Measurements from ENCODE around the gene ABCC2. TPM values are rescaled to one million over a fixed set of nuclear protein-coding genes. Genes with fewer than 3 reads are reported as not detected.

ABCC2 gene
- total and polyA plus RNA-seq, 5 donors from 2014 or later: 0.31 to 3.6 (median 0.44) TPM

DNA sequence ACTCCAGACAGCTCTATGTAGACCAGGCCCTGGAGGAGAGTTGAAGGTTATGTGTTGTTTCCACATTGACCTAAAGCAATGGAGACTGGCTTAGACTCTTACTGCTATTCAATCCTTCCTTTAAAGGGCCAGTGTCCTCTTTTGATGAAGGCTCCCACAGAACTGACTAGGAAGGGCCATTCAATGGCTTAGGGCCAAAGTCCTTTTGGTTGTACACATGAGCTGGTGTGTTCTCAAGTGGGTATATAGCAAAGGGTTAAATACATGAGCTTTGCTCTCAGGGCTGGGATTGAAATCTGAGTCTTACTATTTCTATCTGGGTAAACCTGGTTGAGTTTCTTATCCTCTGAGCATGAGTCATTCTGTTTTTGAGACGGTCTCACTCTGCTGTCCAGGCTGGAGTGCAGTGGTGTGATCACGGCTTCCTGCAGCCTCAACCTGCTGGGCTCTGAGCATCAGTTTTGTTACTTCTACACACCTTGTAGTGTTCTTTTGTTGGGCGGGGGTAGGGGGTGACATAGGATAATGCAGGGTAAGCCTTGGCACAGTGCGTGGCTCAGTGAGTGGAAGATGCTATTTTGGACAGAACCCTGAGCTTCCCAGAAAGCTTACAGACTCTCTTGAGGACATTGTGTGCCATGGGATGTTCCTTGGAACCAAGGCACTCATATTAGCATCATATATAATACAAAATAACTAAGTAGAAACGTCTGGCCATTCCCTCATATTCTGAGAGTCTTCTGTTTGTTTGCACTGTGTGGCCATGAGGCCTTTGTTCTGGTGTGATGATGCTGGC is 90.1 kb downstream of the ABCC2 start:
- no peak overlapping the region for H3K27ac Mint-ChIP-seq
- H3K4me3 Mint-ChIP-seq: no peak overlapping the region
- no peak for ATAC-seq (ENCODE audit: low read depth in 2 of 2)
- peaks cover 6 to 19% (median 12%) of the 10 kb centered on the region in 4 donors for H3K4me1 Mint-ChIP-seq
- H3K36me3 ChIP-seq (ENCODE audit: control insufficient read depth, insufficient read depth, low read length): no peaks in the 10 kb centered on the region
- DNase-seq: peak in 1 of 3 donors; percentile 9
- H3K4me3 ChIP-seq (ENCODE audit: low read depth, low read length): no peak overlapping the region
- H3K36me3 Mint-ChIP-seq: peaks cover 18% of the 10 kb centered on the region
- H3K9me3 ChIP-seq (ENCODE audit: control insufficient read depth in 2 of 2, low read length in 2 of 2): no peaks in the 10 kb centered on the region
- peaks cover 30% of the 10 kb centered on the region for H3K27me3 ChIP-seq (ENCODE audit: control insufficient read depth, insufficient read depth, low read length)
- H3K27me3 Mint-ChIP-seq: peaks cover 57% of the 10 kb centered on the region
- H3K27ac ChIP-seq (ENCODE audit: insufficient read depth, low read length, poor library complexity, severe bottlenecking): no peak overlapping the region
- peaks cover 17% of the 10 kb centered on the region for H3K4me1 ChIP-seq (ENCODE audit: control insufficient read depth, insufficient read depth, low read length, poor library complexity, severe bottlenecking)
- H3K9me3 Mint-ChIP-seq: peaks cover 0 to 8% (median 2%) of the 10 kb centered on the region in 7 donors

DNA sequence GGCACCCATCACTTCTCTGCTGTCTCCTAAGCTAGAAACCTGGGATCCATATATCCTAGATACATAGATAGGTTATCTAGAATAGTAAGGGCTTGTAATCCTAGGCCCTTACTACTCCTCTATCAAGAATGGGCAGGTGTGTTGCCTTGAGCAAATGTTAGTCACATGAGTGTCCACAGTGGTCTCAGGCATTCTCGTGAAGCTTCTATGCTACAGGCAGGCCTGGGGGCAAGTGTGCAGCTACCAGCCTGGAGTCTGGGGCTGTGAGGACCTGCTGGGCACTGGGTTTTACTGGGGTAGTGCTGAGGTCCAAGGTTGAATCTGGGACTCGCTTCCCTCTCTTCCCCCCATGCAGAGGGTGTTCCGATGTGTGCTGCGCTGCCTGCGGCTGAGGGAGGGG is 91.4 kb downstream of the ABCC2 start:
- Histone ChIP-seq H3K36me3 (ENCODE audit: control insufficient read depth, insufficient read depth, low read length) (no peaks in the 10 kb centered on the region), H3K4me1 (ENCODE audit: control insufficient read depth, insufficient read depth, low read length, poor library complexity, severe bottlenecking) (peaks cover 17% of the 10 kb centered on the region), H3K27ac (ENCODE audit: insufficient read depth, low read length, poor library complexity, severe bottlenecking) (no peak overlapping the region), H3K9me3 (ENCODE audit: control insufficient read depth in 2 of 2, low read length in 2 of 2) (no peaks in the 10 kb centered on the region), H3K27me3 (ENCODE audit: control insufficient read depth, insufficient read depth, low read length) (peaks cover 27% of the 10 kb centered on the region), H3K4me3 (ENCODE audit: low read depth, low read length) (no peak overlapping the region)
- peaks cover 6 to 19% (median 12%) of the 10 kb centered on the region in 4 donors for H3K4me1 Mint-ChIP-seq
- DNase-seq: no peak
- peaks cover 26% of the 10 kb centered on the region for H3K36me3 Mint-ChIP-seq
- no peak overlapping the region for H3K27ac Mint-ChIP-seq
- peaks cover 0 to 2% (median 0%) of the 10 kb centered on the region in 7 donors for H3K9me3 Mint-ChIP-seq
- ATAC-seq (ENCODE audit: low read depth in 2 of 2): no peak
- no peak overlapping the region for H3K4me3 Mint-ChIP-seq
- H3K27me3 Mint-ChIP-seq: peaks cover 44% of the 10 kb centered on the region

DNA sequence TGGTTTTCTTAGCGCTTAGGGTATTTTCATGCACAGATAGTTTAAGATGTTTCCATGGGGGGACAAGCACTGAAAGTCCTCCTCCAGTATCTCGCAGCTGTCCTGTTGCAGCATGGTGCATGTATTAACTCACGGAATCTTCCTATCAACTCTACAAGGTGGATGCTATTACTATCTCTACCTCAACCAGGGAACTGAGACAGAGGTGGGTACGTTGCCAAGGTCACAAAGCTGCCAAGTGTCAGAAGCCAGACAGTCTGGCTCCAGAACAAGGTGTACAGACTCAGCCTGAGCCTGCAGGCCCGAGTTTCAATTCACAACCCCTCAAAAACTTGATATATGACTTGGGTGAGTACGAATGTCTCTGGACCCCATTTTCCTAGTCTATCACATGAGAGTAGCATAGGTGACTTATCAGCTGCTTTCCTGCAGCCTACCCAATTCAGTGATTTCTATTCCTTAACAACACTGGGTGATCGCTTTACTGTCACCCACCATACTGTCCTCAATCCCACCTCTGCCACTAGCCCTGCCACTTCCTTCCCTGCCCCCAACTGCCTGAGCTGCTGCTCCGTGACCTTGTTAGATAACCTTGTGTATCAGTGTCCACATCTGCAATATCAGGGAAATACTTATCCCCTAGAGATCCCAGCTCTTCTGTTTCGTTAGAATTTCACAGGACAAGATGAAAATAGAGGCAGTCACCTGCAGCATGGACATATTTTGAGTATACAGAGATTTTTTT is 92.1 kb downstream of the ABCC2 start:
- peaks cover 17% of the 10 kb centered on the region for H3K4me1 ChIP-seq (ENCODE audit: control insufficient read depth, insufficient read depth, low read length, poor library complexity, severe bottlenecking)
- H3K36me3 ChIP-seq (ENCODE audit: control insufficient read depth, insufficient read depth, low read length): no peaks in the 10 kb centered on the region
- no peak for DNase-seq
- Mint-ChIP-seq H3K27me3 (peaks cover 43% of the 10 kb centered on the region), H3K4me3 (no peak overlapping the region), H3K27ac (peak overlapping the region in 1 of 3 donors; percentile 54), H3K9me3 (peaks cover 0 to 2% (median 0%) of the 10 kb centered on the region in 7 donors), H3K4me1 (peaks cover 6 to 19% (median 12%) of the 10 kb centered on the region in 4 donors), H3K36me3 (peaks cover 30% of the 10 kb centered on the region)
- ATAC-seq (ENCODE audit: low read depth in 2 of 2): no peak
- H3K4me3 ChIP-seq (ENCODE audit: low read depth, low read length): no peak overlapping the region
- no peak overlapping the region for H3K27ac ChIP-seq (ENCODE audit: insufficient read depth, low read length, poor library complexity, severe bottlenecking)
- H3K9me3 ChIP-seq (ENCODE audit: control insufficient read depth in 2 of 2, low read length in 2 of 2): no peaks in the 10 kb centered on the region
- peaks cover 25% of the 10 kb centered on the region for H3K27me3 ChIP-seq (ENCODE audit: control insufficient read depth, insufficient read depth, low read length)

DNA sequence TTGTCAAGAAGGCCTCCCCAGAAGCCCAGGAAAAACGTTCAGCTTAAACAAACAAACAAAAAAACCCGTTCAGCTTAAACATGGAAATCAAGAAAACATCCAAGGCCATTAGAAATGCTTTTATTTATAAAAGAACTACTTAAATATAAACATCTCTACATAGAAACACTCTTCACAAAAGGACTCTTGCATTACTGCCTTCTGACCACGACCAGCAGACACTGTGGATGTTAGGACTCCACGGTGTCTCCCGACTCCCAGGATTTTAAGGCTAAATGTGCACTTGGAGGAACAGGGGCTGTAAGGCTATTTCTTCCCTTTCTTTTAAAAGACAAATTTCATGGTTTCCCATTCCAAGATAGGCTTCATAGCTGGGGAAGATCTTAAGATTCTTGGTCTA is 93.0 kb downstream of the ABCC2 start:
- H3K27me3 ChIP-seq (ENCODE audit: control insufficient read depth, insufficient read depth, low read length): peaks cover 23% of the 10 kb centered on the region
- no peak for DNase-seq
- H3K27me3 Mint-ChIP-seq: peaks cover 37% of the 10 kb centered on the region
- peaks cover 39% of the 10 kb centered on the region for H3K36me3 Mint-ChIP-seq
- peaks cover under 1 to 11% (median 7%) of the 10 kb centered on the region in 4 donors for H3K4me1 Mint-ChIP-seq
- no peaks in the 10 kb centered on the region for H3K9me3 ChIP-seq (ENCODE audit: control insufficient read depth in 2 of 2, low read length in 2 of 2)
- no peak overlapping the region for H3K4me3 ChIP-seq (ENCODE audit: low read depth, low read length)
- no peaks in the 10 kb centered on the region for H3K9me3 Mint-ChIP-seq
- H3K4me3 Mint-ChIP-seq: no peak overlapping the region
- H3K36me3 ChIP-seq (ENCODE audit: control insufficient read depth, insufficient read depth, low read length): no peaks in the 10 kb centered on the region
- no peak overlapping the region for H3K27ac ChIP-seq (ENCODE audit: insufficient read depth, low read length, poor library complexity, severe bottlenecking)
- H3K4me1 ChIP-seq (ENCODE audit: control insufficient read depth, insufficient read depth, low read length, poor library complexity, severe bottlenecking): peaks cover 9% of the 10 kb centered on the region
- ATAC-seq (ENCODE audit: low read depth in 2 of 2): no peak
- H3K27ac Mint-ChIP-seq: no peak overlapping the region

DNA sequence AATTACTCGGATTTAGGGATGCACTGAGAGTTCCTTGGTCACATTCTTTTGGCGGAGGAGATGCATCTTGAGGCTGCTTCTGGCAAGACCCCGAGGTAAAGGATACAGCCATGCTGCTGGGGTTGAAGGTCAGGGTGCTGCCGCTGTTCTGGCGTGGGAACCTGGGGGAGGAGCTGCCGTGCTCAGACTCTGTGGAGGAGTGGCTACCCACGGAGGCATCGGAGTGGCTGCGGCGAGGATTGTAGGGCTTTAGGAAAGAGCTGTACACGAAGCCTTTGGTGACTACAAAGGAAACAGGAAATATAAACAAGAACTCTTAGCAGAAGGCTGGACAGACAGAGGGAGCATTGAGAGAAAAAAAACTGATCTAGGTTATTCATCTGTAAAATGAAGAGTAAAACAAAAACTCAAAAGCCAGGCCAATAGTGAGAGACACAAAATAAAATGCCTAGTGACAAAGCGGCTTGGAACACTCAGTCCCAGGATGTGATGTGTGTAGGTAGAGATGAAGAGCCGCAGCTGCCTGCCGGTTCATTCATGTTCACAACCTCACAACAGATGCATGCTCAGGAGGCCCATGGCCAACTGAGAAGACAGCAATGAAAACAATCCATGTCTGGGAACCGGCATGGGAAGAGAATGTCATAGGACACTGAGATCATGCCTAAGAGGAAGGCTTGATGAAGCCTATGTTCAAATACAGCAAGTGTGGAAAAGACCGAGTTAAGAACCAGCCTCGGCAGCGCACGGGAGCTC is 97.8 kb downstream of the ABCC2 start:
- Mint-ChIP-seq H3K36me3 (peaks cover 55% of the 10 kb centered on the region), H3K9me3 (no peaks in the 10 kb centered on the region), H3K4me1 (peaks cover 0 to 7% (median 6%) of the 10 kb centered on the region in 4 donors), H3K27me3 (peaks cover 10% of the 10 kb centered on the region), H3K27ac (no peak overlapping the region), H3K4me3 (peak overlapping the region in 1 of 4 donors; percentile 75)
- H3K4me1 ChIP-seq (ENCODE audit: control insufficient read depth, insufficient read depth, low read length, poor library complexity, severe bottlenecking): no peaks in the 10 kb centered on the region
- ATAC-seq (ENCODE audit: low read depth in 2 of 2): no peak
- no peaks in the 10 kb centered on the region for H3K27me3 ChIP-seq (ENCODE audit: control insufficient read depth, insufficient read depth, low read length)
- no peaks in the 10 kb centered on the region for H3K9me3 ChIP-seq (ENCODE audit: control insufficient read depth in 2 of 2, low read length in 2 of 2)
- peaks cover 2% of the 10 kb centered on the region for H3K36me3 ChIP-seq (ENCODE audit: control insufficient read depth, insufficient read depth, low read length)
- H3K27ac ChIP-seq (ENCODE audit: insufficient read depth, low read length, poor library complexity, severe bottlenecking): no peak overlapping the region
- no peak overlapping the region for H3K4me3 ChIP-seq (ENCODE audit: low read depth, low read length)
- DNase-seq: no peak

DNA sequence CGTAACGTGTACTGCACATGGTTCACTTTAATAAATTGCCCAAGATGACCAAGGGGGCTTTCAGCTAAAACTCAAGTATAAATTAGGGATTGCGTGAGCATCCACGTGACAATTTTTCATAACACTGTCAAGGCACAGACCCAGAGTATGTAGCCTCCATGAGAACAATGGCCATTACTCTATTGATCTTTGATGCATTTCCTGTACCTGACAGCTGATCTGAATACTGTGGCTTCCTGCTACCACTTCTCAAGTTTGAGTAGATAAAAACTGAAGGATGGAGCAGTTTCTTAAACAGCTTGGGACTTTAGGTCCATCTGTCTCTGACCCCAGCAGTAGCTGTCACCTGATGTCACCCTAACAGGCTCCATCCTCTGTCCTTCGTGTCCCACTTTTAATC is 98.9 kb downstream of the ABCC2 start:
- peak in 1 of 3 donors; percentile 22 for DNase-seq
- peaks cover 0 to 7% (median 6%) of the 10 kb centered on the region in 4 donors for H3K4me1 Mint-ChIP-seq
- Histone ChIP-seq H3K9me3 (ENCODE audit: control insufficient read depth in 2 of 2, low read length in 2 of 2) (no peaks in the 10 kb centered on the region), H3K27ac (ENCODE audit: insufficient read depth, low read length, poor library complexity, severe bottlenecking) (no peak overlapping the region), H3K27me3 (ENCODE audit: control insufficient read depth, insufficient read depth, low read length) (no peaks in the 10 kb centered on the region), H3K4me3 (ENCODE audit: low read depth, low read length) (no peak overlapping the region), H3K36me3 (ENCODE audit: control insufficient read depth, insufficient read depth, low read length) (peaks cover 5% of the 10 kb centered on the region), H3K4me1 (ENCODE audit: control insufficient read depth, insufficient read depth, low read length, poor library complexity, severe bottlenecking) (no peaks in the 10 kb centered on the region)
- H3K4me3 Mint-ChIP-seq: no peak overlapping the region
- H3K9me3 Mint-ChIP-seq: no peaks in the 10 kb centered on the region
- peaks cover 53% of the 10 kb centered on the region for H3K36me3 Mint-ChIP-seq
- H3K27me3 Mint-ChIP-seq: peaks cover 10% of the 10 kb centered on the region
- no peak for ATAC-seq (ENCODE audit: low read depth in 2 of 2)
- H3K27ac Mint-ChIP-seq: no peak overlapping the region

DNA sequence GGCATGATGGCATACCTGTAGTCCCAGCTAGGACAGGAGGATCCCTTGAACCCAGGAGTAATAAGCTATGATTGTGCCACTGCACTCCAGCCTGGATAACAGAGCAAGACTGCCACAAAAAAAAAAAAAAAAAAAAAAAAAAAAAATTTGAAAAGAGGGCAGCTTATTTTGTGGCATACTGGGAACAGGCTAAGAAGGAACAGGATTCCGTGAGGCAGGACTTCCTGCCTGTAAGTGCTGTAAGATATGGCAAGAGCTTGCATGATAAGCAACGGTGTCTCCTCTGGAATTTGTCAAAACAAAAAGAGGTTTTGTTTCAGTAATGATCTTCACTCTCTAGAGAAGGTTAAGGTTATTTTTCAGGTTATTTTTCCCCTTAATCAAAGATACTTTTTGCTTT is 101.1 kb downstream of the ABCC2 start:
- H3K27ac ChIP-seq (ENCODE audit: insufficient read depth, low read length, poor library complexity, severe bottlenecking): no peak overlapping the region
- DNase-seq: no peak
- Mint-ChIP-seq H3K9me3 (no peaks in the 10 kb centered on the region), H3K4me1 (peaks cover 0 to 7% (median 6%) of the 10 kb centered on the region in 4 donors), H3K27ac (no peak overlapping the region), H3K36me3 (peaks cover 46% of the 10 kb centered on the region), H3K27me3 (peaks cover 10% of the 10 kb centered on the region), H3K4me3 (no peak overlapping the region)
- H3K9me3 ChIP-seq (ENCODE audit: control insufficient read depth in 2 of 2, low read length in 2 of 2): no peaks in the 10 kb centered on the region
- no peak for ATAC-seq (ENCODE audit: low read depth in 2 of 2)
- no peaks in the 10 kb centered on the region for H3K4me1 ChIP-seq (ENCODE audit: control insufficient read depth, insufficient read depth, low read length, poor library complexity, severe bottlenecking)
- peaks cover 6% of the 10 kb centered on the region for H3K36me3 ChIP-seq (ENCODE audit: control insufficient read depth, insufficient read depth, low read length)
- no peak overlapping the region for H3K4me3 ChIP-seq (ENCODE audit: low read depth, low read length)
- H3K27me3 ChIP-seq (ENCODE audit: control insufficient read depth, insufficient read depth, low read length): no peaks in the 10 kb centered on the region

Measured in CD4-positive, CD25-positive, alpha-beta regulatory T cell (primary cell).